Activated naive CD8-positive, alpha-beta T cell treated with anti-CD3 and anti-CD28 coated beads for 36 hours (primary cell): Measurements from ENCODE around the gene CPNE9. TPM values are rescaled to one million over a fixed set of nuclear protein-coding genes. Genes with fewer than 3 reads are reported as not detected.
A peak's percentile ranks its signal among the peaks of the same experiment; 100 is the strongest.

Experiments
- DNase-seq: peaks from one replicate; pipeline ENCODE4 v3.0.0; 2021
- H3K27ac Mint-ChIP-seq: one replicate; pipeline ENCODE4 v1.8.0; 2022; ENCODE audit warnings: mild to moderate bottlenecking, moderate library complexity, mixed read lengths
- H3K27me3 Mint-ChIP-seq: one replicate; pipeline ENCODE4 v1.8.0; 2022; ENCODE audit warnings: mild to moderate bottlenecking, mixed read lengths
- H3K36me3 Mint-ChIP-seq: one replicate; pipeline ENCODE4 v1.8.0; 2021; ENCODE audit warnings: mild to moderate bottlenecking, mixed read lengths
- H3K4me1 Mint-ChIP-seq: one replicate; pipeline ENCODE4 v1.8.0; 2021; ENCODE audit warnings: mixed read lengths
- H3K4me3 Mint-ChIP-seq: one replicate; pipeline ENCODE4 v1.8.0; 2022; ENCODE audit warnings: mild to moderate bottlenecking, moderate library complexity, mixed read lengths
- H3K9me3 Mint-ChIP-seq: one replicate; pipeline ENCODE4 v1.8.0; 2022; ENCODE audit warnings: mixed read lengths
- total RNA-seq, 2 experiments: library from RNA; stranded (reverse); gene quantifications; one replicate each; pipeline ENCODE4 v1.2.3, GENCODE V29; 2021

CPNE9 gene
- total RNA-seq, 2 experiments from 2014 or later = not detected

GRCh38 chr3:9721015-9721699, 17.5 kb downstream of the CPNE9 start:
- Mint-ChIP-seq H3K27ac (no peak overlapping the region), H3K4me1 (no peaks in the 10 kb centered on the region), H3K36me3 (no peaks in the 10 kb centered on the region), H3K9me3 (no peaks in the 10 kb centered on the region), H3K4me3 (no peak overlapping the region), H3K27me3 (no peaks in the 10 kb centered on the region)
- no peak for DNase-seq

- Mint-ChIP-seq H3K27ac (no peak overlapping the region), H3K4me3 (no peak overlapping the region), H3K27me3 (no peaks in the 10 kb centered on the region), H3K4me1 (peaks cover 2% of the 10 kb centered on the region), H3K36me3 (no peaks in the 10 kb centered on the region), H3K9me3 (no peaks in the 10 kb centered on the region)
- DNase-seq = no peak
Measured at GRCh38 chr3:9721700-9722060, 18.0 kb downstream of the CPNE9 start.

GRCh38 chr3:9725775-9726515, 22.3 kb downstream of the CPNE9 start:
- H3K4me1 Mint-ChIP-seq = peaks cover 21% of the 10 kb centered on the region
- no peaks in the 10 kb centered on the region for H3K9me3 Mint-ChIP-seq
- H3K36me3 Mint-ChIP-seq = no peaks in the 10 kb centered on the region
- H3K27ac Mint-ChIP-seq = no peak overlapping the region
- H3K27me3 Mint-ChIP-seq = no peaks in the 10 kb centered on the region
- H3K4me3 Mint-ChIP-seq = no peak overlapping the region
- no peak for DNase-seq

GRCh38 chr3:9727041-9727595, 23.5 kb downstream of the CPNE9 start:
- Mint-ChIP-seq H3K27ac (peak overlapping the region; percentile 16), H3K36me3 (no peaks in the 10 kb centered on the region), H3K4me1 (peaks cover 21% of the 10 kb centered on the region), H3K27me3 (no peaks in the 10 kb centered on the region), H3K4me3 (peak overlapping the region; percentile 58), H3K9me3 (no peaks in the 10 kb centered on the region)
- DNase-seq = peak; percentile 63

DNA sequence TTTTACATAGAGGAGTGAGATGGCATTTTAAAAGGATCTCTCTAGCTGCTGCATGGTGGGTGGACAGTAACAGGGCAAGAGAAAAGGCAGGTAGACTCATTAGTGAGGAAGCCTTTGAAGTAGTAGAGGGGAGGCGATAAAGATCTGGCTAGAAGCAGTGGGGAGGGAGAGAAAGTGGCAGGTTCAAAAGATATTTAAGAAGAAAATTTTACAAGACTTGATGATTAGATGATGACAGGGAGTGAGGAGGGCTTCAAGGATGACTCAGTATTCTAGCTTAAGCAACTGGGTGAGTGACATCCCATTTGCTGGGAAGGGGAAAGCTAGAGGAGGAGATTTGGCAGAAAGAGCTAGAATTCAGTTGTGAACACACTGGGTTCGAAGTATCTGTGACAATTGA, 24.1 kb downstream of the CPNE9 start:
- Mint-ChIP-seq H3K9me3 (no peaks in the 10 kb centered on the region), H3K27me3 (no peaks in the 10 kb centered on the region), H3K36me3 (peaks cover 4% of the 10 kb centered on the region), H3K27ac (peak overlapping the region; percentile 16), H3K4me1 (peaks cover 26% of the 10 kb centered on the region), H3K4me3 (no peak overlapping the region)
- DNase-seq = no peak

DNA sequence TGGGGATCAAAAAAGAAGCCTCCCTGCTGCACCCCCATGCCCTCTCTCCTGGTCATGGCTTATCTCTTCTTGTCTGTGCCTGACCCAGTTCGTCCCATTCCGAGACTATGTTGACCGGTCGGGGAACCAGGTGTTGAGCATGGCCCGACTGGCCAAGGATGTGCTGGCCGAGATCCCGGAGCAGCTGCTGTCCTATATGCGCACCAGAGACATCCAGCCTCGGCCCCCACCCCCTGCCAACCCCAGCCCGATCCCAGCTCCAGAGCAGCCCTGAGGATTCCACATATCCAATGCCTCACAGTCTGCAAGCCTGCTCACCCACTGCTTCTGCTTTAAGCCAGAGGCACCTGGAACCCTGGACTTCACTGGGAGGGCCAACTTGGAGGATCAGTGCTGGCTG, 25.8 kb downstream of the CPNE9 start:
- peaks cover 16% of the 10 kb centered on the region for H3K36me3 Mint-ChIP-seq

GRCh38 chr3:9730657-9731205, 27.1 kb downstream of the CPNE9 start:
- no peaks in the 10 kb centered on the region for H3K9me3 Mint-ChIP-seq
- H3K27ac Mint-ChIP-seq = peak overlapping the region; percentile 98
- peaks cover 21% of the 10 kb centered on the region for H3K36me3 Mint-ChIP-seq
- H3K4me1 Mint-ChIP-seq = peaks cover 49% of the 10 kb centered on the region
- no peaks in the 10 kb centered on the region for H3K27me3 Mint-ChIP-seq
- no peak for DNase-seq
- H3K4me3 Mint-ChIP-seq = peak overlapping the region; percentile 94

More for the DNA sequence above, 25.8 kb downstream of the CPNE9 start:
- Mint-ChIP-seq H3K4me1 (peaks cover 42% of the 10 kb centered on the region), H3K4me3 (no peak overlapping the region), H3K9me3 (no peaks in the 10 kb centered on the region), H3K27me3 (no peaks in the 10 kb centered on the region), H3K27ac (no peak overlapping the region)
- DNase-seq = no peak

DNA sequence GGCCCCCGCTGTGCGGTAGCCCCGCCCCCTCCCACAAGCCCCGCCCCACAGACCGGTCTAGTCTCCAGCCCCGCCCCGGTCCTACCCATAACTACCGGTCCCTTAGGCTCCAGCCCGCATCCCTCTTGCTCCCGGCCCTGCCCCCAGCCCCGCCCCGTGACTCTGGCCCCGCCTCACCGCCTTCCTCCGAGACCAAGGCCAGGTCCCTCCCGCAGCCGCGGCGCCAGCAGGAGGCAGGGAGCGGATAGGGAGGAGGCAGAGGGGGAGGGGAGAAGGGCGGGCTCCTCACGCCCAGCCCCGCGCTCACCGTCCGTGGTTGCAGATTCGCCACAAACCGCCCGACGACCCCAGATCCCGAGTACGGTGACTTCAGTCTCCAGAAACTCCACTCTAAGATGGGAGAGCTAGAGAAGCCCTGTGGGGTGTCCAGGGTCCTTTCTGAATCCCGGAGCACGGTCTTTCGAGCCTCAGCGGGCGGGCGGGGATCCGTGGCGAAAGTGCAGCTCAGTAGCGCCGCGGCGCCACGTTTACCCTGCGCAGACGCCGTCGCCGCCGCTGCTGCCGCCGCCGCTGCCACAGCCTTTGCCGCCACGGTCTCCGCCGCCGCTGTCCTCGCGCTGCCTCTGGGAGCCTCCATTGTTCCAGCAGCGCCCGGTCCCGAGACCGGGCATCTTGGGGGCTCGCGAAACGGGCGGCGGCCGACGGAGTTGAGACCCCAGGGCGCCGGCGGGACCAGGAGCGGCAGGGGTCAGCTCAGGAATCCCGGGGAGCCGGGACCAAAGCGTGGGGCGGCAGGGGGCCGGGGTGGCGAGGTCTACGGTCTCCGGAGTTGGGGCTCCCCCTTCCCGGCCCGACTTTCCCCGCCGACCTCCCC, 27.8 kb downstream of the CPNE9 start, which contains the start of gene BRPF1:
Gene BRPF1 (plus strand): TSS at position 530 of the 874 bp plus-strand sequence. CDS start 2,406 bp downstream, outside the sequence.
- H3K4me3 Mint-ChIP-seq = peak within 1 kb of the TSS; percentile 99

DNA sequence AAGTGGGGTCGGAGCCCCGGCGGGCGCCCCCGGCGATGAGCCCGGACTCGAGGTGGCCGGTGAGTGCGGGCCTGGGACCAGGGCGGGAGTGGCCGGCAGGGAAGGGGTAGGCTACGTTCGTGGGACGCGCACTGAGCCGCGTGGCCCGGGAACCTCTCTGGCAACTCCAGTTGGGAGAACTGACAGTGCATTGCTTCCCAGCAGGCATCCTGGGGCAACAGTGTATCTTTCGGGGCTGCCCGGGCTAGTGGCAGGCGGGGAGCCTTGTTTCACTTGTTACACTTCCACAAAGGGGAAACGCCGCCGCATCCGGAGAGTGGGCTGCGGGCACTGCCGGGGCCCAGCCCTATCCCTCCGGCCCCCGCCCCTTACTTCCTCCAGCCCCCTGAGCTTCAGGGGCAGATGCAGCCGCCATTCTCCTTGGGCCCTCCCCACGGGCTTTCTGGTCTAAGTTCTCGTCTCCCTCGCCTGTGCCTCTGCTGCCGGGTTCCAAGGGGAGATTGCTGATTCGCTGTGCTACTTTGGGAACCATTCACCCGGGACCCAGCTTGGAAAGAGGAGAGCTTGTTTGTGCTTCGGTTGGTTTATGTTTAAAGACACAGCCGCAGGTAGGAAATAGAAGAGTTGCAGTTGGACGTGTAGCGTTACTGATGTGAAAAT, 28.6 kb downstream of the CPNE9 start:
- Mint-ChIP-seq H3K4me3 (peak overlapping the region; percentile 99), H3K27ac (peak overlapping the region; percentile 89), H3K27me3 (no peaks in the 10 kb centered on the region), H3K36me3 (peaks cover 28% of the 10 kb centered on the region), H3K9me3 (no peaks in the 10 kb centered on the region), H3K4me1 (peaks cover 52% of the 10 kb centered on the region)
- DNase-seq = peak; percentile 58

More for the DNA sequence above, 27.8 kb downstream of the CPNE9 start, which contains the start of gene BRPF1:
- peak within 1 kb of the TSS; percentile 98 for H3K27ac Mint-ChIP-seq
- peaks cover 25% of the 10 kb centered on the region for H3K36me3 Mint-ChIP-seq
- DNase-seq = peak; percentile 99
- H3K9me3 Mint-ChIP-seq = no peaks in the 10 kb centered on the region
- no peaks in the 10 kb centered on the region for H3K27me3 Mint-ChIP-seq
- H3K4me1 Mint-ChIP-seq = peaks cover 52% of the 10 kb centered on the region

- H3K9me3 Mint-ChIP-seq = no peaks in the 10 kb centered on the region
- peak overlapping the region; percentile 99 for H3K4me3 Mint-ChIP-seq
- H3K27me3 Mint-ChIP-seq = no peaks in the 10 kb centered on the region
- H3K4me1 Mint-ChIP-seq = peaks cover 49% of the 10 kb centered on the region
- H3K27ac Mint-ChIP-seq = peak overlapping the region; percentile 89
- no peak for DNase-seq
- peaks cover 28% of the 10 kb centered on the region for H3K36me3 Mint-ChIP-seq
Measured at GRCh38 chr3:9732740-9733115, 29.1 kb downstream of the CPNE9 start.

DNA sequence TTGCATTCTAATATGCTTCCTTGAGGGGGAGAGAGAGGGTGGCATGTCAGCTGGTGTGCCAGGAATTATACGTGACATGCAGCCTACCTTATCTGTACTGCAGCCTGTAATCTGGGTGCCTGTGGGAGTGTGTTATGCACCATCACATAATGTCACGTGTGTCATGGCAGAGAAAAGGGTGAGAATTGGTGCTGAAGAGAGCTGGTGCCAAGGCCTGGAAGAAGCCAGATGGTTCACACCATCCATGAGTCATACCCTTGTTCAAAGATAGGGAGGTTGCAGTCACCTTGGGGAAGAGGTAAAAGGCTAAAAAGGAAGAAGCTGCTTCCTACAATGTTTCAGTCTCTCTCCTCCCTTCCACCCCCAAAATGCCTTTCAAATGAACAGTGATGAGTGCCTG, 33.2 kb downstream of the CPNE9 start:
- Mint-ChIP-seq H3K4me3 (no peak overlapping the region), H3K27ac (peak overlapping the region; percentile 3), H3K36me3 (peaks cover 29% of the 10 kb centered on the region), H3K4me1 (peaks cover 42% of the 10 kb centered on the region), H3K9me3 (no peaks in the 10 kb centered on the region), H3K27me3 (no peaks in the 10 kb centered on the region)
- no peak for DNase-seq

GRCh38 chr3:9739181-9739580, 35.5 kb downstream of the CPNE9 start:
- Mint-ChIP-seq H3K9me3 (no peaks in the 10 kb centered on the region), H3K27me3 (no peaks in the 10 kb centered on the region), H3K4me3 (no peak overlapping the region), H3K4me1 (peaks cover 23% of the 10 kb centered on the region), H3K27ac (no peak overlapping the region), H3K36me3 (peaks cover 16% of the 10 kb centered on the region)
- no peak for DNase-seq

GRCh38 chr3:9742560-9742959, 38.9 kb downstream of the CPNE9 start:
- H3K27ac Mint-ChIP-seq = no peak overlapping the region
- H3K4me1 Mint-ChIP-seq = peaks cover 7% of the 10 kb centered on the region
- H3K27me3 Mint-ChIP-seq = no peaks in the 10 kb centered on the region
- no peaks in the 10 kb centered on the region for H3K9me3 Mint-ChIP-seq
- no peak for DNase-seq
- peaks cover 8% of the 10 kb centered on the region for H3K36me3 Mint-ChIP-seq
- H3K4me3 Mint-ChIP-seq = no peak overlapping the region

DNA sequence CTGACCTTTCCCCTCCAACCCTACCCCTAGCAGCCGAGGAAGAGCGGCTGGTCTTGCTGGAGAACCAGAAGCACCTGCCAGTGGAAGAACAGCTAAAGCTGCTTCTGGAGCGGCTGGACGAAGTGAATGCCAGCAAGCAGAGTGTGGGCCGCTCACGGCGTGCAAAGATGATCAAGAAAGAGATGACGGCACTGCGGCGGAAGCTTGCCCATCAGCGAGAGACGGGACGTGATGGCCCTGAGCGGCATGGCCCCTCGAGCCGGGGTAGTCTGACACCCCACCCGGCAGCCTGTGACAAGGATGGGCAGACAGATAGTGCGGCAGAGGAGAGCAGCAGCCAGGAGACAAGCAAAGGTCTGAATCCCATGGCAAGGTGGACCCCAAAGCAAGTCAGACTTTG, 39.9 kb downstream of the CPNE9 start:
- H3K27ac Mint-ChIP-seq = no peak overlapping the region
- no peaks in the 10 kb centered on the region for H3K9me3 Mint-ChIP-seq
- H3K4me1 Mint-ChIP-seq = peaks cover 8% of the 10 kb centered on the region
- H3K36me3 Mint-ChIP-seq = peaks cover 12% of the 10 kb centered on the region
- H3K27me3 Mint-ChIP-seq = no peaks in the 10 kb centered on the region
- DNase-seq = no peak
- H3K4me3 Mint-ChIP-seq = no peak overlapping the region
